ENCODE data around the gene GP9. TPM values are rescaled to one million over a fixed set of nuclear protein-coding genes. Genes with fewer than 3 reads are reported as not detected.
A peak's percentile ranks its signal among the peaks of the same experiment; 100 is the strongest.
"Not testable (repeated sequence)": the region's sequence is repeated elsewhere in the genome, so short reads cannot be mapped to it uniquely, and the experiment has no call there.

Gene GP9
- total RNA-seq, 1 experiment from 2014 or later: not detected

DNA sequence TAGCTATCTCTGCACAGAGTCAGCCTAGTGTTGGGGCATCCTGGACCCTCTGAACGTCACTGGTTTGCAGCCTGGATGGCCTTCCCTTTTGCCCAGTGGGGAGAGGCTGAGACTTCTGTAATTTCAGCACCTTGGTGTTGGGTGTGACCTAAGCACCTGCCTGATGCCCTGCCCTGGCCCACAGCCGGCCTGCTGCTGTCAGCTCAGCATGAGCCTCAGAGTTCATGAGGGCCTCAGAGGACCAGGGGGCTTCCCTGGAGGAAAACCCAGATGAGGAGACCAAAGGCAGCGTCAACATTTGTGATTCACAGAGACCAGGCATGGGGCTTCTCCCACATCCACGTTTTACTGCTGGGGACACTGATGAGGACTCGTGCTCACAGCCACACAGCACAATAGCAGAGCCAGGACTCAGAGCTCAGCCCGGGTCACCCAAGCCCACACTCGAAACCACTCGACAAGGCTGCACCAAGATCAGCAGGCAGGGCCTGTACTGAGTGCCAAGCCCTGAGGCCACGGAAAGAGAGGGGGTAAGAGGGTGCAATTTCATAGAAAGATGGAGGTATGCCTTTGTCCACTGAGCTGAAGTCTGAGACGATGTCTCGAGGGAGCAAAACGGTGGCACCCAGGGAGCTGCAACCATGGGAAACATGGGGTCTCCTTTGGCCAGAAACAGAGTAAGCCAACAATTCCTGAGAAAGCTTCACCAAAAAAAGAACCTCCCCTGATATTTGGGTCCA, 9.9 kb upstream of the GP9 start:
- DNase-seq (ENCODE audit: low spot score): no peak

DNA sequence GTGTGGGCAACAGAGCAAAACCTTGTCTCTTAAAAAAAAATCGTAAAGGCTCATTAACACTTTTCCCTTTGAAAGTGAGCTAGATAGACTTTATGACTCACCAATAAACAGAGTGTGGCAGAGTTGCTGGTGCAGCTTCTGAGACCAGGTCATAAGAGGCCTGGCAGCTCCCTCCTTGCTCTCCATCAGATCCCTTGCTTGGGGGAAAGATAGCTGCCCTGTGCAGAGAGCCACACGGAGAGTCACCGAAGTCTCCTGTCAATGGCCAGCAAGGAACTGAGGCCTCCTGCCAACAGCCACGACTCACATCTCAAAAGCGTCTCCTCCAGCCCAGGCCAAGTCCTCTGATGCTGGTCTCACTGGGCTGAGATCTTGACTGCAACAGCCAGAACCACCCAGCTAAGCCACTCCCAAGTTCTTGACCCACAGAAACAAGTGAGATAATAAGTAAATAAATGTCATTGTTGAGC, 8.7 kb upstream of the GP9 start:
- peak; percentile 77 for DNase-seq (ENCODE audit: low spot score)

DNA sequence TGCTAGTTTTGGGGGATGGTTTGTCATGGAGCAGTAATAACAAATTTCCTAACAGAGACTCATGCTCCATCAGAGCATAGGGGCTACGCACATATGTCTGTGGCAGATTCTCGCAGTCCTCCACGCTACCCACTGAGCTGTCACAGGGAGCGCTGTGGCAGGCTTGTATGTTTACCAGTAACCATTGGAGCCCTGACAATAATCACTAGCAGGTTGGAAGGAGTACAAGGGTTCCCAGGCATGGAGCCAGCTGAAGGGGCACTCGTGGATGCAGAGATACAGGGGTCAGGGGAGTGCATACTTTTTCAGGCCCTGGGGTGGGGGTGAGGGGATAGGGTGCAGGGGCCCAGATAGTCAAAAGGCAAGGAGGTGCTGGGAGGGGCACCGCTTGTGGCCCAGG, 7.9 kb upstream of the GP9 start:
- peak; percentile 52 for DNase-seq (ENCODE audit: low spot score)

DNA sequence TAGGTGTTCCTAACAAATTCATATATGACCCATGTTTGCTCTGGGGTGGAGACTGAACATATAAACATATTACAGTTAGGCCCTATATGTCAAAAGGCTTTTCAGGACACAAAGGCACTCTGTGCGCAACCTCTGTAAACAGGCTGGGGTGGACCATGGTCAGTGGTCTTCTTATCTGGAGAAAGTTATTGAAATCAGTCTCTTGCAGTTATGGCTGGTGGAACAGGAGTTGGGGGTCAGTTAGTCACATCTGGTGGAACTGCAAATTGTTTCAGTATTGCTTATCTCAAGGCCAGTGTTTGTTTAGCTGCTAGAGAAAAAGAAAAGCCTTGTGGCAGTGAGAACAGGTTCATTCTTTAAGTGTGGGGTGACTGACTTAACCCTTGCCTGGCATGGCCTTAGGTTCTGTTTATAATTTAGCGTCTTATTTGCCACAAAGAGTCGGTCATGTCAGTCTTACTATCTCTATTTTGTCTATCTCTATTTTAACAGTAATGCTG, 5.9 kb upstream of the GP9 start:
- peak; percentile 57 for DNase-seq (ENCODE audit: low spot score)

DNA sequence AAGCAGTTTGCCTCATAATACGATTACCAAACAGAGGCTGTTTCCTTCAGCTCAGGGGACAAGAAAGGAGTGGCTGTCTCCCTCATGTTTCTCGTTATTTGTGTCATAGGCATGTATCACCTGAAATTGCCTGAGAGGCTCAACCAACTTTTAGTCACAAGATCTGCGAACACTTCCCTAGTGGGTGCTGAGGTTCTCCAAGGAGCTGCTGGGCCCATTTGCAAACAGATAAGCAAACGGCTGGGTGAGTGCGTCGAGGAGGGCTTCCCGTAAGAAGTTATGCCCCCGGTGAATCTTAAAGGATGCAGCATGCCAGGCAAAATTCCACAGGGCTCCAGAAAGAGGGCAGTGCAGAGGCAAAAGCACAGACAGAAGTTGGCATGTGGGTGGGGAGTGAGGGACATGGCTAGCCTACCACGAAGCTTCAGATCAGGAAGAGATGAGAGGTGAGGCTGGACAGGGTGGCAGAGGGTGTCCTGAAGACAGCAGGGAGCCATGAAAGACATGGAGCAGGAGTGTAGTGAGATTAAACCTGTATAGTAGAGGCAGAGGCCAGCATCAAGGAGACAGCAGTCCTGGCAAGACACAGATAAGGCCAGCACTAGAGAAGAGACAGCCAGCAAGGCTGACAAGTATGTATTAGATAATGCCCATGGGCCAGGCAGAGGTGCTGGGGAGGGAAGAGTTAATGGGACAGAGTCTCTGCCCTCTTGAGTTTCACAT, 4.0 kb upstream of the GP9 start:
- peak; percentile 33 for DNase-seq (ENCODE audit: low spot score)

DNA sequence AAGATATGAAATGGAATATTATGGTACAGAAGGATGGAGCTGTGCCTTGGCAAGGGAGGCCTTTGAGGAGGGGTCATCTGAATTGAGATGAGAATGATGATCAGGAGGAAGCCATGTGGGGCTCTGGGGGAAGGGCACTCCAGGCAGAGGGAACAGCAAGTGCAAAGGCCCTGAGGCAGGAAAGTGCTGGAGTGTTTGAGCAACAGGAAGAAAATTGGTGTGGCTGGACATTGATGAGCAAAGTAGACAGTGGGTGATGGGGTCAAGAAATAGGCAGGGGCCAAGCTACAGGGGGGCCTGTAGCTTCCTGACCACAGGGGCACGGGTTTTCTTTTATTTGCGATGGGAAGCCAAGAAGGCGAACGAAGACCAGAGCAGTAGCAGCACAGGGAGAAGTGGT, 3.3 kb upstream of the GP9 start:
- DNase-seq (ENCODE audit: low spot score): no peak

DNA sequence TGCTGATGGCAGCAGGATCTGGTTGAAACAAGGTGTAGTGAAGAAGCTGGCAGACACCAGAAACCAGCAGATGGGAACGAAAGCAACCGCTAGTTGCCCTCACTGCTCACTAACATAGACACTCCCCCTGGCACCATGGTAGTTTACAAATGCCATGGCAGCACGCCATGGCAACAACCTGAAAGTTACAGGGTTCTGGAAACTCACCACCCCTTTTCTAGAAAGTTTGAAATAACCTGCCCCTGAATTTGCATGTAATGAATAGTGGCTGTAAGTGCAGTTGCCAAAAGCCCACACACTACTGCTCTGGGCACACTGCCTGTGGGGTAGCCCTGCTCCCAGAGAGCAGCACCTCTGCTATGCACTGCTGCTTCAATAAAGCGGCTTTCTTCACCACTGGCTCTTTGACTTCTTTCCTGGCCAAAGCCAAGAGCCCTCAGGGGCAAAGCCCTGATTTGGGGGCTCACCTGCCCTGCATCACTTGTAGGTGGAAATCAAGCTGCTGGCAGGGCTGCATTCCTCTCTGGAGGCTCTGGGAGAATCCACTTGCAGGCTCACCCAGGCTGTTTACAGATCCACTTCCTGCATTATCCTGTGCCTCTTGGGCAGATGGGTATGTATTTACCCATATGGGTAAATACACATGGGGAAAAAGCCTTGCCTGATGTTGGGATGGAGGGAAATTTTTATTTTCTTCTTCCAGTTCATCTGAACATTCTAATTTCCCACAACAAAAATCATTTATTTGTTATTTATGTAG, 2.0 kb upstream of the GP9 start:
- peak; percentile 29 for DNase-seq (ENCODE audit: low spot score)

DNA sequence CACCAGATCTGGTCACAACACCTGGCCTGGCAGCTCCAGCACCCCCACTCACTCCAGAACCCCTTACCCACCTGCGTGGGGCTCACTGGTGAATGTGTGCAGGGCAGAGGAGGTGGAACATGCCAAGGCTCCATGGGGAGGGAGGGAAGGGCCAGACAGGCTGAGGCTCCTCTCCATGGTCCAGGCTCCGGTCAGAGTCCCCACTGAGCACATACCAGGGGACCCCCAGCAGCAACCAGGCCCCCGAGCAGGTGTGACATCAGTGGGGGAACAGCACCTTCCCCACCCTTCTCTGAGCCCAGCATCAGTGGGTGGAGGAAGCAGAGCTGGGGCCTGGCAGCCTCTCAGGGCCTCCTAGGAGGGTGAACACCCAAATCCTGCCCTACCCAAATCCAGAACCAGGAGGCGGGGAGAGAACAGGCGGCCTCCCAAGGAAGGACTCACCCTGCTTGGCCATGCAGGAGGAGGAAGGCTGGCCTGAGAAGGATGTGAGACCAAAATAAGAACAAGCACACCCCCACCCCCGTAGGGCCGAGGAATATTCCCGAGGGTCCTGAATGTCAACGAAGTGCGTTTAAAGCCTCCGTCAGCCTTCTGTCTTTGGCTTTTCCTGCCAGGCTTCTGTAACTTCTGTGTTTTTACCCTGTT, 1.1 kb upstream of the GP9 start:
- DNase-seq (ENCODE audit: low spot score): no peak

DNA sequence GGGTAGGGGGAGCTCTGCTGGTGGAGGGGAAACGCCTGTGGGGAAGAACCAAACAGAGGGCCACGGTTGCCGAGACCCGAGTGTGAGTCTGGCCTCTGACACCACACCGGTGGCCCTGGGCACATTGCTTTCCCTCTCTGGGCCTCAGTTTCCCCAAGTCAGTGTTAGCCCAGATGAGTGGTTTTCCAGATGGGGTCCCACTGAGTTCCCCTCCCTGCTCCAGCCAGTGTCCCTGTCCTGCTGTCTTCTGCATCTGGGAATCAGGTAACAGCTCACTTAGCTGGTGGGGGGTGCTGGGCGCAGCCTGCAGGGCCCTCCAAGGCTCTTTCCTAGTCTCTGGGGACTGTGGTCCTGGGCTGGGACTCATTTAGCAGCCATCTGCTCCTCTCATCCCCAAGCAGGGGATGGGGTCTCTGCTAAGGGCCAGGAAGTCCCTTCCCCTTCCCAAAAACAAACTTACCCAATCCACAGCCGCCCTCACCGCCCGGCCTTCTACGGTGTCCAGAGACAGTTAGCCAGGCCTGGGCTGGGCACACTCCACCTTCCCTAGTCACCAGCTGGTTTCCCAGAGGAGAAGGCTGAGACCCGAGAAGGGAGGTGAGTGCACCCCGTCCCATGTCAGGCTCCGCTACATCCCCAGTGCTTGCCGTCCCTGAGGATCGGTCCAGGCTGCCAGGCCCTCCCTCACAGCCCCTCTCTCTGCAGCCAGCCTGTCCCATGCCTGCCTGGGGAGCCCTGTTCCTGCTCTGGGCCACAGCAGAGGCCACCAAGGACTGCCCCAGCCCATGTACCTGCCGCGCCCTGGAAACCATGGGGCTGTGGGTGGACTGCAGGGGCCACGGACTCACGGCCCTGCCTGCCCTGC, 676 bp downstream of the GP9 start:
- no peak for DNase-seq (ENCODE audit: low spot score)

DNA sequence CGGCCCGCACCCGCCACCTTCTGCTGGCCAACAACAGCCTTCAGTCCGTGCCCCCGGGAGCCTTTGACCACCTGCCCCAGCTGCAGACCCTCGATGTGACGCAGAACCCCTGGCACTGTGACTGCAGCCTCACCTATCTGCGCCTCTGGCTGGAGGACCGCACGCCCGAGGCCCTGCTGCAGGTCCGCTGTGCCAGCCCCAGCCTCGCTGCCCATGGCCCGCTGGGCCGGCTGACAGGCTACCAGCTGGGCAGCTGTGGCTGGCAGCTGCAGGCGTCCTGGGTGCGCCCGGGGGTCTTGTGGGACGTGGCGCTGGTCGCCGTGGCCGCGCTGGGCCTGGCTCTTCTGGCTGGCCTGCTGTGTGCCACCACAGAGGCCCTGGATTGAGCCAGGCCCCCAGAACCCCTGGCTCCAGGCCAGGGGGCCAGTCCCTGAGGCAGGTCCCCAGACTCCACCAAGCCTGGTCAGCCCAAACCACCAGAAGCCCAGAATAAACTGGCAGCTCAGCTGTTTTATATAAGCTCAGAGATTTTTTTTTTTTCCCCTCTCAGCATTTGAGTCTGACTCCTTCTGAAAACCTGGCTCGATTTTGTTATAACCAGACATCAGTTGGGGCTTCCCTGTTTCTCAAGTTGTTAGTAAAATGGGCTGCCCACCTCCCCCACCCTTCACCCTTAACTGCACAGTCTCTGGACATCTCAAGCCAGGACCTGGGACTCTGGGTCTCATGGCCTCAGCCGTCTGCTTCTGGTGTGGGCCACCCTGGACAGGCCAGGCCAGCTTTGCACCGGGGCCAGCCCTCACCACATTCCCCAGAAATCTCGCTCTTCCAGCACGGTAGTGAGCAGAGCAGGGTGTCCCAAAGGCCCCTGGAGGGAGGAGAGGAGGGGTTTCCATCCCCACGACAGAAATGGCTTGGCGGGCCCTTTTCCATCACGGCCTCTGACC, 1.6 kb downstream of the GP9 start:
- no peak for DNase-seq (ENCODE audit: low spot score)

DNA sequence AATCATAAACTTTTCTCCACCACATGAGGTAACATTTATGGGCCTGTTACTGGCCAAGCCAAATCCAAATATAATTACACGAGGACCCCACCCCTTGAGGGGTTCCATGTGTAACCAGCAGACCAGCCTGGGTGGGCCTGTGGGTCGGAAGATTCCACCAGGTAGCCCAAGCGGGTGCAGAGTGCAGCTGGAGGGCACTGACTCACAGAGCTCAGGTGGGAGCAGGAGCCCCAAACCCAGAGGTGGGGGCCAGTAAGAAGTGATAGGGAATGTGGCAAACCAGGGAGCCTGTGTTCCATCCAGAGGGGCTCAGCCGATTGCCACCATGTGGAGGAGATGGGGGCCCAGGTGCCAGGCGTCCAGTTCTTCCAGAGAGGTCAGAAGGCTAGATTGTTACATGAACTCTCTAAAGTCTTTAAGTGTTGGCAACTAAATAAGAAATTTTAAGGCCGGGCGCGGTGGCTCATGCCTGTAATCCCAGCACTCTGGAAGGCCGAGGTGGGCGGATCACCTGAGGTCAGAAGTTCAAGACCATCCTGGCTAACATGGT, 2.6 kb downstream of the GP9 start:
- DNase-seq (ENCODE audit: low spot score): no peak

DNA sequence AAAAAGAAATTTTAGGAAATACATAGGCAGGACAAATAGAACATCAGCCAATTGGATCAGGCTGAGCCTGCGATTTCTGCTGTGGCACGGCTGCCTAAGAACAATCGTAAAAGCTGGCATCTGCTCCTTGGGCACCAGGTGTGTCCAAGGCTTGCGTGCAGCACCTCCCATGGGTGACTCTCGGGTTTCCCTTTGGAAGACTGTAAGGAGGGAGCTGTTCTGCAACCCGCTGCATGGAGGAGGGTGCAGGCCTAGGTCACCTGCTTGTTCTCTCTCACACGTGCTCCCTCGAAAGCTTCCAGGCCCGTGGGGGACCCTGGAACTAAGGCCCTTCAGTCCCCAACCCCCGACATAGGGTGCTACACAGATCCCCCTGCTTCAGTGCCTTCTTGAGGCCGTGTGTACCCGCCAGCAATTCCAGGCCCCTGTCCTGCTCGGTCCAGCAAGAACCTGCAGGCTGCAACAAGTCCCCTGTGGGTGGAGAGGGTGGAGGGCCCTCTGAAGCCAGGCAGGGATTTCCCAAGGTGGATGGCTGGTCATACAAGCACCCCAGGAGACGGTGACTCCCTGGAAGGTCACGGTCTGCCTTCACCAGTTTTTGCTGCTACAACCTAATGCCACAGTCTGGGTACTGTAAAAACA, 3.4 kb downstream of the GP9 start:
- no peak for DNase-seq (ENCODE audit: low spot score)

DNA sequence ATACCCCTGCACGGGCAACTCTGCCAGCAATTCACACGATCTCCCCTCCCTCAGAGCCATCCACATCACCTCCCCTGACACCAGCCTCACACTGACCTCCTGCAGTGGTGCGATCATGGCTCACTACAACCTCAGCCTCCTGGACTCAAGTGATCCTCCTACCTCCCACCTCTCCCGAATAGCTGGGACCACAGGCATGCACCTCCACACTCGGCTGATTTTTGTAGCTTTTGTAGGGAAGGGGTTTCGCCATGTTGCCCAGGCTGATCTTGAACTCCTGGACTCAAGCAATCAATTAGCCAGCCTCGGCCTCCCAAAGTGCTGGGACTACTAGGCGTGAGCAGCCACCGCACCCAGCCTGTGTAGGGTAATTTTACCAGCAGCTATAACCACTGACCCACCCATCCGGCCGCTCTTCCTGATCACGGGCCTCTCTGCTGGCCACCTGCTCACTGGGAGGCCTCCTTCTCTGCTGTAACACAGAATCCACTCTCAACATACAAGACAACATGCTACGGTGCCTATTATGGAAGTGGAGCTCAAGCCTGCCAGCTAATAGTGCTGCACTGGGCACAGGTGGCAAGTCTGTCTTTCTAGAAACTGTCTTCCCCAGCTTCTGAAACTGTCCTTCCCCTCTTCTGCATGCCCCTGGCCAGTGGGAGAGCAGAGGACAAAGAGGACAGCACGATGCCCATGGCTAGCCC, 4.6 kb downstream of the GP9 start:
- no peak for DNase-seq (ENCODE audit: low spot score)

DNA sequence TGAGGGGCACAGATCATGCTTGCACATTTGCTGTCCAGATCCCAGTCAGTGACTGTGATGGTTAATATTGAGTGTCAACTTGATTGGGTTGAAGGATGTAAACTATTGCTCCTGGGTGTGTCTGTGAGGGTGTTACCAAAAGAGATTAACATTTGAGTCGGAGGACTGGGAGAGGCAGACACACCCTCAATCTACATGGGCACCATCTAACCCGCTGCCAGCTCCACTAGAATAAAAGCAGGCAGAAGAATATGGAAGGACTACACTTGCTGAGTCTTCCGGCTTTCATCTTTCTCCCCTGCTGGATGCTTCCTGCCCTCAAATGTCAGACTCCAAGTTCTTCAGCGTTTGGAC, 5.1 kb downstream of the GP9 start:
- DNase-seq (ENCODE audit: low spot score): no peak

DNA sequence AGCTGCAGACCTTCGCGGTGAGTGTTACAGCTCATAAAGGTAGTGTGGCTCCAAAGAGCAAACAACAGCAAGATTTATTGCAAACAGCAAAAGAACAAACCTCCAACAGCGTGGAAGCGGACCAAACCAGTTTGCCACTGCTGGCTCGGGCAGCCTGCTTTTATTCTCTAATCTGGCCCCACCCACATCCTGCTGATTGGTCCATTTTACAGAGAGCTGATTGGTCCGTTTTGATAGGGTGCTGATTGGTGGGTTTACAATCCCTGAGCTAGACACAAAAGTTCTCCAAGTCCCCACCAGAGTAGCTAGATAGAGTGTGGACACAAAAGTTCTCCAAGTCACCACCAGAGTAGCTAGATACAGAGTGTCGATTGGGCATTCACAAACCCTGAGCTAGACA, 7.1 kb downstream of the GP9 start:
- not testable (repeated sequence) for DNase-seq (ENCODE audit: low spot score)

DNA sequence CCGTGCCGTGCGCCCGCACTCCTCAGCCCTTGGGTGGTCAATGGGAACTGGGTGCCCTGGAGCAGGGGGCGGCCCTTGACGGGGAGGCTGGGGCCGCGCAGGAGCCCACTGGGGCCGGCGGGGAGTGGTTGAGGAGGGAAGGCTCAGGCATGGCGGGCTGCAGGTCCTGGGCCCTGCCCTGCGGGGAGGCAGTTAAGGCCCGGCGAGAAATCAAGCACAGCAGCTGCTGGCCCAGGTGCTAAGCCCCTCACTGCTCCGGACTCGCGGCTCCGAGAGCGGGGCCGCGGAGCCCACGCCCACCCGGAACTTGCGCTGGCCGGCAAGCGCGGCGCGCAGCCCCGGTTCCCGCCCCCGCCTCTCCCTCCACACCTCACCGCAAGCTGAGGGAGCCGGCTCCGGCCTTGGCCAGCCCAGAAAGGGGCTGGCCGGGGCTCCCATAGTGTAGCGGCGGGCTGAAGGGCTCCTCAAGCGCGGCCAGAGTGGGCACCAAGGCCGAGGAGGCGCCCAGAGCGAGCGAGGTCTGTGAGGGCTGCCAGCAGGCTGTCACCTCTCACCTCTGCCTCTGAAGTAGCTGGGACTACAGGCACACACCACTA, 7.8 kb downstream of the GP9 start:
- DNase-seq (ENCODE audit: low spot score): no peak

DNA sequence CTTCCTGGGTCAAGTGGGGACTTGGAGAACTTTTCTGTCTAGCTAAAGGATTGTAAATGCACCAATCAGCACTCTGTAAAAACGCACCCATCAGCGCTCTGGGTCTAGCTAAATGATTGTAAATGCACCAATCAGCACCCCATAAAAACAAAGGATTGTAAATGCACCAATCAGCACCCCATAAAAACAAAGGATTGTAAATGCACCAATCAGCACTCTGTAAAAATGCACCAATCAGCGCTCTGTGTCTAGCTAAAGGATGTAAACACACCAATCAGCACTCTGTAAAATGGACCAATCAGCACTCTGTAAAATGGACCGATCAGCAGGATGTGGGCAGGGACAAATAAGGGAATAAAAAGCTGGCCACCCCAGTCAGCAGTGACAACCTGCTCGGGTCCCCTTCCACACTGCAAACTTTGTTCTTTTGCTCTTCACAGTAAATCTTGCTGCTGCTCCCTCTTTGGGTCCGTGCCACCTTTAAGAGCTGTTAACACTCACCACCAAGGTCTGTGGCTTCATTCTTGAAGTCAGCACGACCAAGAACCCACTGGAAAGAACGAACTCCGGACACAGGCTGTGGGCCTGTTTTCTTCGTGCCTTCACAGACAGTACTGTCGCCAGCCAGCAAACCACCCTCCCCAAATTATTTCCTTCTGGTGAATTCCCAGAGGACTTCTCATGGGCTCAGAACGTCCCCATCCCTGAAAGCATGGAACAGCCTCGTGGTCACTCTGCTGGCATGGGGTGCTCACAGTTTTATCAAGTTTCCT, 8.9 kb downstream of the GP9 start:
- DNase-seq (ENCODE audit: low spot score): not testable (repeated sequence)
